Sigmoid colon (tissue), 4 donors: ENCODE data around the gene RNF224.

Experiments used
- CTCF ChIP-seq, 4 experiments: fragments of 450-650 bp in 3 of 4; fragments of 200-600 bp in 1 of 4; IDR thresholded peaks; one replicate each; pipeline ENCODE4 v1.5.1; 2016 to 2019; ENCODE audit warnings: antibody characterized with exemption in 4 of 4, mild to moderate bottlenecking in 3 of 4, moderate library complexity in 2 of 4
- POLR2A ChIP-seq, 2 donors: fragments of 450-650 bp; IDR thresholded peaks; one replicate each; pipeline ENCODE4 v1.6.1; 2016; ENCODE audit warnings: antibody characterized with exemption in 2 of 2, mild to moderate bottlenecking in 2 of 2, moderate library complexity in 2 of 2
- POLR2AphosphoS5 ChIP-seq, 4 donors: sonication (generic); formaldehyde crosslinking; IDR thresholded peaks; one replicate each; pipeline ENCODE4 v1.6.1; 2017; ENCODE audit warnings: antibody characterized with exemption in 4 of 4

GRCh38 chr9:137213160-137214060 lies 13.9 kb upstream of the RNF224 start:
- no peak for TF ChIP-seq CTCF (IDR thresholded peaks at IDR 0.05)
- no peak for TF ChIP-seq POLR2AphosphoS5 (IDR thresholded peaks at IDR 0.05)
- TF ChIP-seq POLR2A (IDR thresholded peaks at IDR 0.05): no peak
